Stimulated activated CD4-positive, alpha-beta T cell treated with anti-CD3 and anti-CD28 coated beads, Interleukin-12 subunit alpha, Interleukin-12 subunit beta, amount 100 ng/mL, for 4 hours (primary cell): Measurements from ENCODE around the gene SLC9A3.
A peak's percentile ranks its signal among the peaks of the same experiment; 100 is the strongest.

Experiments used
- DNase-seq: peaks from one replicate; pipeline ENCODE4 v3.0.0-alpha.2; 2020

Gene SLC9A3

DNA sequence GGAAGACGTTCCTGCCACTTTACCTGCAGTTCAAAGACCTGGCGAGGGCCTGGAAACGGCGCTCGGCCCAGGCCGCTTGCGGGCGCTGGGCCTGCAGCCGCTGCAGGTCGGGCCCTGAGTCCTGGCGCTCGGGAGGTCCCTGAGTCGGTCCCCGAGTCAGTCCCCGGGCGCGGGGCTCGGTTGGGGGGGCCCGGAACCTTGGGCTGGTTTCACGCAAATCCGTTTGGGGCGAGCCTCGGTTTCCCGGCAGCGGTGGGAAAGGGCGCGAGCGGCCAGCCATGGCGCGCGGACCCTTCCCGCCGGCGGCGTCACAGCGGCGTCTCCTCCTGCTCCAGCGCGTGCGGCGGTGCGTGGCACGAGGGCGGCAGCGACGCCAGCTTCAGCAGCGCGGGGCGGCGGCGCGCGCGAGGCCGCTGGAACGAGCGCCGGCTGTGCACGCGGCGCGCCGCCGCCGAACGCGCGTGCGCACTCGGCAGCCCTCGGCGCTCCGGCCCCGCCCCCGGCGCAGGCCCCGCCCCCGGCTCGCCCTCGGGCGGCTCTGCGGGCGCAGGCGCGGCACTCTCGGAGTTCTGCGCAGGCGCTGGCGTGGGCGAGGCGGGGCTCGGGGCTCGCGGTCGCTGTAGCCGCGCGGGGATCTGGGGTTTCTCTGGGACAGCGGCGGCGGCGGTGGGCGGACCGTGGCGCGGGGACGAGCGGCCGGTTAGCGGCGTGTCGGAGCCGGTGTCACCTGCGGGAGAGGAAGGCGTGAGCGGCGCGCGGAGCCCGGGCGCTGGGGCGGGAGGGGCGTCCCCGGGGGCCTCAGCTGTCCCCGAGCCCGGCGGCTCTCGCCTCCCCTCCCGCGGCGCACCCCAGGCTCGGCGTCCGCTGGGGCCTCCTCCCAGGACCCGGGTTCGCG, 51.3 kb downstream of the SLC9A3 start:
- DNase-seq, result peak; percentile 93

DNA sequence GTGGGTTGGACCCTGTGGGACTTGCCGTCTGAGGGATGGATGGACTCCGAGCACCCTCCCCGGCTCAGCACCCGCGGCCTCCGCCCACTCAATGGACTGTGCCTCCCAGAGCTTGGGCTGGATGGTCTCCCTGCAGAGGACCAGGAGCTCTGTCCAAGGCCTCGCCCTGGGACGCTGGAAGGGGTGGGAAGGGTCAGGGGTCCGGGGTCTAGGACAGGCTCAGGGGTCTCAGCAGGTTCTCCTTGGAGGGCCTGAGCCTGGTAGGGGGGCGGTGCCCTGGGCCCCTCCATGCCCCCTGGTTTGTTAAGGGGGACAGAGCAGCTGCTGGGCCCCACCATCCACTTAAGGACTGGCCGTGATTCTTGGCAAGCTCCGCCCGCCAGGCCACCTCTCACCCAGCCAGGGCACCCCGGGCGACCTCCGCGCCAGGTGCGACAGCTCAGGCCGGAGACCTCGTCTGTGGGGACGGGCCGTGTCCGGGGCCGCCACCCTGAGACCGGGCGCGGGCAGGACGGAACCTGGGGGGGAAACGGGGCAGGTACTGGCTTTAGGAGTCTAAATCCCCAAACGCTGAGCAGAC, 52.1 kb downstream of the SLC9A3 start:
- no peak for DNase-seq

DNA sequence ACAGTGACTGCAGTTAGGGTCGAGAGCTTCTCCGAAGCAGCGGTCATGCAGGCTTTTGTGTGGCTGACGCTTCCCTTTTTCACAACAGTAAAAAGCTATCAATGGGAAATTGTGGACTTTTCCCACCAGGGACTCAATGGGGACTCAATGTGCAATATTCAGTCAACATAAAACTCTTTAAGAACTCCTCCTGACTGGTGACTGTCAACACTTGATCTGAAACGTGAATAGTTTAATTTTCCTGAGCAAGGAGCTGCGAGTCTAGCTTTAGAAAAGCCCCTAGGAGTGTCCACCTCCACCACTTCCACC, 52.5 kb downstream of the SLC9A3 start:
- DNase-seq, result no peak

DNA sequence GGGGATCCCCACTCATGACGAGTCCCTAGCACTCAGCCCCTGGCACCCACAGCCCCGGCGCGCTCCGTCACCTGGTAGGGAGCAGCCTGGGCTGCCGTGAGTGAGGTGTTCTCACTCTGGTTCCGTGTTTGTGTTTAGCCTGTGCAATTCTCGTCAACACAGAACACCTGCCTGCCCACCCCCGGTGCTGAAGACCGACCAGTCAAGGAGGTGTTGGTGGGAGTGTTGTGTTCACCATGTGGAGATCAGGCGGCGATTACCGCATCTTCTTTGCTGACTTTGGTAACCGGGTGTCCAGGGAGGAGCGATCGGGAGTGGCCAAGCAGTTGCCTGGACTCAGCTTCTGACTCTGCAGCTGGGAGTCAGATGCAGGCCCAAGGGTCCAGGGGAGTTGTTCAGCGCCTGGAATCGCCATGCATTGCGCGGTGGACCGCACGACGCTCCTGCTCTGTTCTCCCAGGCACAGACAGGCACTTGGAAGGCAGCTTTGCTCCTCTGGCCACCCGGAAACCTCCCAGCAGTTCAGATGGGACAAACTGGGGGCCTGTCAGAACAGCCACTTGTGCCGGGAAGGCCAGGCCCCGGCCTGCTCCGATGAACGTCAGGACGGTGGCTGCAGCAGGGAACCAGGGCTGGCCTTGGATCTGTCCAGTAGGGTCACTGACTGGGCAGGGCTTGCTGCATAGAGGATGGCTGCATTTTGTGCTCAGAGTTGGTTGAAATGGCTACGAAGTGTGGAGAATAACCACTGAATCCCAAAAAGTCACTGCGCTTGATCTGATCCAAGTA, 53.1 kb downstream of the SLC9A3 start:
- no peak for DNase-seq

DNA sequence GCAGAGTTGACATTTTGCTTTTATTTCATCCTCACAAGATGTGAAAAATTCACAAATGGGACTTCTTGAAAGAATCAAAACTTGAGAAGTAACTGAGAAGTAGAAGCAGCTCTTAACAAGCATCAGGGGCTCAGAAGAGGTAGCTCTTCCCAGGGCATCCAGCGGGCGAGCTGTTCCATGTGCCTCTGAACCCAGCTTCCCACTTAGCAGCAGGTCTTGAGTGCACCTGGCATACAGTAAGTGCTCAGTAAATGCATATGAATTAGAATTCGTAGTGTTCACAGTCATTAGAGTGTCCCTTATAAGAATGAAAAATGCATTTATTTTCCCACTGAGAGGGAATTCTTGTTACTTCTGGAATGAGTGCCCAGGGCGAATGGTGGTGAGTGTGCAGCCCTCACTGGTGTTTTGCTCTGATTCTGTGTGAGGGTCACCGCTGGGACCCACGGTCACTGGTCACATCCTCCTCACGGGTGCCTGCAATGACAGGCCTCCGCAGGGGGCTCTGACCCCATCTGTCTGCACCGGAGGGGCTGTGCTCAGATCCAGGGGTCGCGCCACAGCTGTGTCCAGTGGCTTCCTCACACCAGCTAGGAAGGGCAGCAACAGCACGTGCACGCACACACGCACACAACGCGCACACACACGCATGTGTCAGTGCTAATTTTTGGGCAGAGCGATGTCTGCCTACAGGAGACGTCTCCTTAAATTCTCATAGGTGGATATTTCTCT, 54.3 kb downstream of the SLC9A3 start:
- no peak for DNase-seq

DNA sequence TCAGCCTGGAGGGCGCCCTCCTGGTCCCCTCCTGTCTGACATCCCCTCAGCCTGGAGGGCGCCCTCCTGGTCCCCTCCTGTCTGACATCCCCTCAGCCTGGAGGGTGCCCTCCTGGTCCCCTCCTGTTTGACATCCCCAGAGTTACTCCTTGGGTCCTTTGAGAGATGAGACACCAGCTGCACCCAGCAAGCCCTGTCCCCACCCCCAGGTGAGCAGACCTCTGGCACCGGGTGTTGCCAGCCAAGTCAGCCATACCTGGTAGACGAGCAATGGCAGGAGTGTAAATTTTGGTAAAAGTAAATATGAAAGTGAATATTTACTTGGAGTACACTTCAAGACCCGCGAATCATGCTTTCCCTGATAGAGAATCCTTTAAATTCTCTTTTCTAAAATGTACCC, 55.8 kb downstream of the SLC9A3 start:
- no peak for DNase-seq

DNA sequence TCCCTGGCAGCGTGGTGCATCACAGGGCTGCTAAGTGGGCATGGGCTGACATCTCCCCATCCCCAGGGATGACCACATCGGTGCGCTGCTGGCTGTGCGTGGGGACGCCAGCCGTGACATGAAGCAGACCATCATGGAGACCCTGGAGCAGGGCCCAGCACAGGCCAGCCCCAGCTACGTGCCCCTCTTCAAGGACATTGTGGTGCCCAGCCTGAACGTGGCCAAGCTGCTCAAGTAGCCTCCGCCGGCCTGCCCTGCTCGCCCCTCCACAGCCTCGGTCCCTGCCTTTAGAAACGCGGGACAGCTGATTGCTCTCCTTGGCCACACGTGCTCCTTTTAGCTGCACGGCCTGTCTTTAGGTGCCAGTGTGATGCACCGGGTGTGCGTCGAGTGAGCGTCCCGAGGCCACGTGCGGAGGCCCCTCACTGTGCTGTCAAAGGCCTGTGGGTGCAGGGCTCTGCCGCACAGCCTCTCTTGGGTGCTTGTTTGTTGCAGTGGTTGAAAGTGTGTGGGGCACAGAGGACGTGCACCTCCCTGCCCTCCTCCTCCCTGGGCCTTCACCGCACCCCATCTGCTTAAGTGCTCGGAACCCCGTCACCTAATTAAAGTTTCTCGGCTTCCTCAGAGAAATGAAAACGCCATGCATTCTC, 57.5 kb downstream of the SLC9A3 start:
- DNase-seq, result no peak

DNA sequence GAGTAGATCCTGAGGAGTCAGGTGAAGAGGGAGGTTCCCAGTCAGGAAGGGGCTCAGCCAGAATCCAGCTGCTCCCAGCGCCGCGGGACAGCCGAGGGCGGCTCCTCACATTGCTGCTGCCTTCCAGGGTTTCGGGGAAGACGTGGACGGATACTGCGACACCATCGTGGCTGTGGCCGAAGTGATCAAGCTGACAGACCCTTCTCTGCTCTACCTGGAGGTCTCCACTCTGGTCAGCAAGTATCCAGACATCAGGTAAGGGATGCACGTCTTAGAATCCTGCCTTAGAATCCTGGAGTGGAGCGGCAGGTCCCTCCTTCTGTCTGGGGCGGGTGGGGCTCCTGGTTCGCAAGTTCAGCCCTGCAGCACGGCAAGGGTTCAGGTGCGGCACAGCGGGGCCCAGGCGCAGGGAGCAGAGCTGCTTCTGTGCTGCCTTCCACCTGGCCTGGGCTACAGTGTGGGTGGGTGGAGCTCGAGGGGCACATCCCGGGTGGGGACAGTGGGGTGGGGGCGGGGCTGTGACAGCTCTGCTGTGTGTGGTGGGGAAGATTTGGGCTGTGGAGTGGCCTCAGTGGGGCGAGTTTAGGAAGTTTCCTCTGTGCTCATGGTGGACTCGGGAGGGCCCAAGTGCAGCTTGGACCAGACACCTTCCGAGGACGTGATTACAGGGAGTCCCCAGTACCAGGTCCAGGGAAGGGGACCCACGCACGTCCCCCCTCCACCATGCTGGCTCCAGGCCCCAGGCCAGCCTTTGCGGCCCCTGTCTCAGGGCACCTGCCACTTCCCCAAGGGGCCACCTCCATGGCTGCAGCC, 58.5 kb downstream of the SLC9A3 start:
- no peak for DNase-seq

DNA sequence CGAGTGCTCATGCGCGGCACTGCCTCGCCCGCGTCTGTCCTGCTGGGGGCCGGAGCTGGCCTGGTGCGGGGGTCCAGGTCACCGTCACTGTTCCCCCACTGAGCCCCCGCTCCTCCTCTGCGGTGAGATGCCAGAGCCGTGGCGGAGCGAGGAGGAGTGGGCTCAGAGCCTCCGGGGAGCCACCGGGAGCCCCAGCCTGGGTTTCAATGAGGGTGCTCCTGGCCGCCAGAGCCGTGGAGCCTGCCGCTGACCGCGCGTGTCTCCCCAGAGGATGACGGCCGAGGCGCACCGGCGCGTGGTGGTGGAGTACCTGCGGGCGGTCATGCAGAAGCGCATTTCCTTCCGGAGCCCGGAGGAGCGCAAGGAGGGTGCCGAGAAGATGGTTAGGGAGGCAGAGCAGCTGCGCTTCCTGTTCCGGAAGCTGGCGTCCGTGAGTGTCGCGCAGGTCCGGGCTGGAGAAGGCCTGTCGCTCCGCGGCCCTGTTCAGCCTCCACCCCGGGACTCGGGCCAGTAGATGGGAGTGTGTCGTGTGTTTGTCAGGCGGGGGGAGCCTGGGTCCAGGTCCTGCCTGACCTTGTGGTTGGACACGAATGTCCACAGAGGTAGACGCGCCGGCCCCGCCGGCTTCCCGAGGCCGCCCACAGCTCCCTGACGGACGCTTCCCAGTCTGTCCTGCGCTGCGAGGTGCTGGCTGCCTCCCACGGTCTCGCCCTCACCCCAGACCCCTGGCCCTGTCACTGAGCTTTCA, 59.2 kb downstream of the SLC9A3 start:
- DNase-seq, result no peak

DNA sequence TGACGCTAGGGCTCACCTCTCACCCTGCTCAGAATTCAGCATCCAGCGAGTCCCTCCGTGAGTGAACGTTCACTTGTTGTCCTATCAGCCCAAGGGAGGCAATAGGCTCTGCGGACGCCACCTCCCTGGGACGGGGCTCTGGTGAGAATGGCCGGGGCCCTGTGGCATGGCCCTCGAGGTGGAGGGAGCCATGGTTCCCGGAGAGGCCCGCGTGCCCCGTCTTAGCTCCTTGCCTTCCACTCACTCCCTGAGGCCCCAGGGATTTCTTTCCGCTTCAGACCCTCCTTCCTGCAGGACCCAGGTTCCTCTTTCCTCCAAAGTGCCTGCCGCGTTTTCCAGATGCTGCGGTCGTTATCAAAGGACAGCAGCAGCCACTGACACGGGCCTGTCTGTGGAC, 59.8 kb downstream of the SLC9A3 start:
- DNase-seq, result no peak

DNA sequence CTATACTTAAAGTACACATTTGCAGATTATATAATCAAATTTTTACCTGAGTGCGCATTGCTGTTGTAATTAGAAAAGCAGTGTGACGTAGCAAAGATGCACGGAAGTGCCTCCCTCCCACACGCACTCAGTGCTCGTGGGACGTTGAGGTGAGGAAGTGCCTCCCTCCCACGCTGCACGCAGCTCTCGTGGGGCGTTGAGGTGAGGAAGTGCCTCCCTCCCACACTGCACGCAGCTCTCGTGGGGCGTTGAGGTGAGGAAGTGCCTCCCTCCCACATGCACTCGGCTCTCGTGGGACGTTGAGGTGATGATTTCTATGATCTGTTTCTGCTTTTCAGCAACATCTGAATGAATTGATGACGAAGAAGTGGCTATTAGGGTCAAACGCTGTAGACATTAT, 60.3 kb downstream of the SLC9A3 start:
- peak; percentile 77 for DNase-seq

DNA sequence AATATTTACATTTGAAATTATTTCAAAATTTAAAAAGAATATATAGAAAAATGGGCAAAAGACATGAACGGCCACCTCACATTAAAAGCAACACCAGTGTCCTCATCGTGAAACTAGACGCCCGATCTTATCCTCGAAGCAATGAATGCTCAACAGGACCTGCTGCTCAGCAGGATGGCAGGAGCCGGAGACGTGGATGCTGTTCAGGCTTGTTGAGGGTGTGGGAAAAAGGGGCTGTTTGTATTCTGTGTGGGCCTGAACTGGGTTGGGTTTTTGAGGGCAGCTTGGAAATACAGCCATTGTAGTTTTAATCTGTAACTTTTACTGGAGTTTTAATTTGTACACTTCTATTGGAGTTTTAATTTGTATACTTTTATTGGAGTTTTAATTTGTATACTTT, 60.9 kb downstream of the SLC9A3 start:
- no peak for DNase-seq

DNA sequence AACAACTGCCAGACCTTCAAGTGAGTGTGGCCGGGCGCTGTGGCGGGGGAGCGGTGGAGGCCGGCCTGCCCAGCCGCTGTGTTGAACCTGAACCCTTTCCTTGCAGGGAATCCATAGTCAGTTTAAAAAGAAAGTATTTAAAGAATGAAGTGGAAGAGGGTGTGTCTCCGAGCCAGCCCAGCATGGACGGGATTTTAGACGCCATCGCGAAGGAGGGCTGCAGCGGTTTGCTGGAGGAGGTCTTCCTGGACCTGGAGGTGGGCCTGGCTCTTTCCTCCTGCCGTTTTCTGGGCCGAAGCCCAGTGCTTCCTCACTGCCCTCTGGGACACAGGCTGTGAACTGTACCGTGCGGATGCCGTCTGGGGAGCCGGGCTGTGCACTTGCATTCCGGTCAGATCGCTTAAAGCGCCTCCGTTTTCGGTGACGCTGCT, 62.2 kb downstream of the SLC9A3 start:
- no peak for DNase-seq

DNA sequence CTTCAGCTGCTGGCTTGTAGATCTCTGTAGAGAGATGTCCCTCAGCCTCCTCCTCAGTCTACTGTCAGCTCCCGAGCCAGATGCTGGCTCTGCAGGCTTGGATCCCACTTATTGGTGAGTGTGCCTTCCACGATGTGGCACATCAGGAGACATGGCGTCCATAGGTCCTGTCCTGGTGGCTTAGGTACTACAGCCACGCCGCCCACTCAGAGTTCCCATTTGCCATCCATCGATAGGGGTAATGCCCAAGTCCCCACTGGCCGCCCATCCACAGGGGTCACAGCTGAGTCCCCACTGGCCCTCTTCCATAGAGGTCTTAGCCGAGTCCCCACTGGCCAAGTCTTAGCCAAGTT, 64.0 kb downstream of the SLC9A3 start:
- no peak for DNase-seq

DNA sequence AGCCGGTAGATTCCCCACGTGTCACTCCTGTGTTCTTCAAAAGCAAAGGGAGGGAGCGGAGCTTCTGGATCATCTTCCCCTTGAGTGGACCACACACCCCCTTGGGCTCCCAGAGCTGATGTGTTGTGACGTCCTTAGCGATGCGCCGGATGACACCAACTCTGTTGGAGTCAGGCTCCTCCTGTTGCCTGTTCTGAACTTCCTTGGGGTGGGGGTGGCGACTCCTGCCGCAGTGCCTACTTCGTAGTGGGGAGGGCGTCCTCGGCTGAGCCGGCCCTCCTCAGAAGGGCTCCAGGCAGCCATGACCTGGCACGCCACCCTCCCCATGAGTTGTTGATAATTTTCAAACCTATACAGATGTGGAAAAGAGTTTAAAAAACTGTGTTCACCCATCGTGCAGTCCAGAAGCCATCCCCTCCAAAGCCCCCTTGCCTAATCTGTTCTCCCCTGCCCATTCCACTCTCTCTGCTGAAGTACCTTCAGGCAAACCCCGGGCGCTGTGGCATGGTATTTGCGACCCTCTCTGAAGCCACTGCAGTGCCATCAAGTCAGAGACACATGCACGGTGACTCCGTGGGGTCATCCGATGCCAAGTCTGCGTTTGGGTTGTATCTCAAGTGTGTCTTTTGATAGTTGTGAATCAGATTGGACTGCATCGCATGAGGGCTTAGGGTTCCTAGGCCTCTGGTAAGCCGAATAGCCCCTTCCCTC, 64.5 kb downstream of the SLC9A3 start:
- DNase-seq, result no peak

DNA sequence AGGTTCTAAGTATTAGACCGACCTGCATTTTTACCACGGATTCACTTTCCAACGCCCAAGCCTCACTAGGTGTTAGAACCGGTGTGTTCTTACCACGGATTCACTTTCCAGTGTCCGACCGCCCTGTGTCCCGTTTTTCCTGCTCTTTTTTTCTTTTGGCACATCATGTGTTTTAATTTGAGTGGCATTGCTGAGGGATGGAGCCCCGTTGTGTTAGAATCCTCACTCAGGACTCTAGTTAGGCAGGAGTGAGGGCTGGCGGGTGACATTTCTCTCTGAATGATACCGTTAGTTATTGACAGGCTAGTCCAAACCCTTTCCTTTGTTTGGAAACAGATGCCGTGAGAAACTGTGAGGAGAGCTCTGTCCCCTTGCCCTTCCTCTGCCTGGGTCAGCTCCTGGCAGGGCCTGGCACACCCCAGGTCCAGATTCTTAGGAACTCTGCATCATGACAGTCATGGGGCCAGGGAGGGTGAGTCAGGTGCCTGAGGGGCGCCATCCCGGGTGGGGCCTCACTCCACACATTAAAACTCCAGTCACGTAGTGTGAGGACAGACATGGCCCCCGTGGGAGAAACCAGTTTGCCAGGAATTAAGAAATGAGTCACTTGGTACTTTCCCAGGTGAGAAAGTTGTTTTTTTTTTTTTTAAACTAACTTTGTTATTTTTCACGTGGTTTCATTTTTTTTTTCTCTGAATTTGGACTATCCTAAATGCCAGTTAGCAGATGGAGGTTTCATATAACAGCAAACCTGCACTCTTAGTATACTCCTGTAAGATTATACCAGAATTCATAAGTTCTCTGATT, 65.5 kb downstream of the SLC9A3 start:
- DNase-seq, result peak; percentile 65

DNA sequence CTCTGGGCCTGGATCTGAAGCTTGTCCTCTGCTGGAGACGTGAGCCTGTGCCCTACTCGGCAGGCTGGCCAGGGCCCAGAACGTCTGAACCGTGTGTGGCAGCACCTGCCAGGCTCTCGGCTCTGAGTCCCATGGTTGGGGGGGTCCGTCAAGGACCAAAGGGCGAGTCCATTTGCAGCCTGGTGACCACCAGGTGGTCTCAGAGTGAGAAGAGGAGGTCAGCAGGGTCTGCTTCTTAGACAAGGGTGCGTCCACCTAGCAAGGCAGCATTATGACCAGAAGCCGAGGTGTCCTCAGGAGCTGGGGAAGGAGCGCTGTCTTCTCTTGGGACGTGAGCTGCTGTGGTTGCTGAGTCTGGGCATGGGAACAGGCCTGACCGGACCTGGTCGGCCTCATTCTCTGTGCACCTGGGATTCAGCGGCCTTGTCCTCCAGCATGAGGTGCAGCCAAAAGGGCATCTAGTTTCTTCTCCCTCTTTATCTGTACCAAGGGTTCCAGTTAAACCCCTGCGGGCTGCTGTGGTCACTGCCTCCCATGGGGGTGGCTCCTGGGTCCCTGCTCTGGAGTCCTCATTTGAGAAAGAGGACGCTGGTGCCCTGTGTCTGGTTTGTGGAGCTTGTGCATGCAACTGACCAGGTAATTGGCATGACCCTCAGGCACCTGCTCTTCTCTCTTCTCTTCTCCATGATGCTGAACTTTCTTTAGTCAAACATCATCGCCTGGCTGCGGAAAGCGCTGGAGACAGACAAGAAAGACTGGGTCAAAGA, 66.9 kb downstream of the SLC9A3 start:
- no peak for DNase-seq

DNA sequence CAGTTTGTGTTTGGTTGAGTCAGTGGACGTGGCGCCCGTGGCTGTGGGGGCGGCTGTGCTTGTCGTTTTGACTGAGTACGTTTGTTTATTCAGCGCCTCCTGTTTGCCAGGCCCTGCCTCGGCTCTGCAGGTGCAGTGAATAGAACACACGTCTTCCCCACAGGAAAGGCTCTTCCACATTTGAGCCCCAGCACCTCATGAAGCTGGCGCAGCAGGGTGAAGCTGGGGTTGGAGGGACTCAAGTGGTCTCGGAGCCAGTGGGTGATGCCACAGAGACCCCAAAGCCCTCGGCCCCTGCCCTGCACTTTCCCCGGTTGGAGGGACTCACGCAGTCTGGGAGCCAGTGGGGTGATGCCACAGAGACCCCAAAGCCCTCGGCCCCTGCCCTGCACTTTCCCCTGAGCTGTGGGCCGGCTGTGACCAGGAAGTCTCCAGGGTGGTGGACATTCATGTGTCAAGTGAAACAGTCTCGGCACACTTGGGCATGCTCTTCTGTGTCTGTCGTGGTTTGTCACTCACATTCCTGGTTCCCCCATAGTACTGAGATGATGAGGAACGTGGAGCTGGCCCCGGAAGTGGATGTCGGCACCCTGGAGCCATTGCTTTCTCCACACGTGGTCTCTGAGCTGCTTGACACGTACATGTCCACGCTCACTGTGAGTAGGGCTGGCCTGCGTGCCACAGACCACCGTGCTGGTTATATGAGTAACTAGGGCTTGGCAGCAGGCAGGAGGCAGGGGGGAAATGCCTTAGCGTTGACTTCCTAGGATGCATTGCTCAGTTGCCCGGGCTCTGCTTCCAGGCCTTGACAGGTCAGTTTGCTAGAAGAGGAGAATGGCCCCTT, 67.7 kb downstream of the SLC9A3 start:
- no peak for DNase-seq
